ENCODE data around the gene RAB44. TPM values are rescaled to one million over a fixed set of nuclear protein-coding genes. Genes with fewer than 3 reads are reported as not detected.

Gene RAB44
- total and polyA plus RNA-seq, 12 donors = 0.03 to 0.16 TPM; not detected in 10

DNA sequence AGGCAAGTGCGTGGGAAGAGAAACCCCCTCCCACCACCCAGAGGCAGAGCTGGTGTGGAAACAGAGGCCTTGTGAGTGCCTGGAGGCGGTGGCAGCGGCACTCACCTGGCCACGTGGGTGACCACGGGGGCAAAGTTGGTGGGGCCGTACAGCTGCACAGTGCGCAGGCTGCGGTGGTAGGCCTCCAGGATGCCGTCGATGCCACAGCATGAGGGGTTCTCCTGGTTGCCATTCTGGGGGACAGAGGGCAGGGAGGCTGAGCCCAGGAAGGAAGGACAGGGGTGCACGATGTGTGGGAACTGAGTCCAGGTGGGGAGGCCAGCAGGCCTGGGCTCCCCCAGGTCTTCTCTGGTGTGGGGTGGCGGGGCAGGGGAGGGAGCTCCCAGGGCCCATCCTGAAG is 47.7 kb downstream of the RAB44 start:
- intact Hi-C loops (cut with DNase I) = no loop called here
- 89 to 95% (median 93%) methylated on average over 8 to 12 of the region's 12 CpGs for WGBS, 4 donors
- Histone ChIP-seq H3K27me3 (no peaks in the 10 kb centered on the region), H3K4me3 (no peak overlapping the region), H3K36me3 (replicated peaks in 1 of 2) (no peaks in the 10 kb centered on the region), H3K9me3 (replicated peaks in 1 of 3) (no peaks in the 10 kb centered on the region), H3K27ac (no peak overlapping the region), H3K4me1 (replicated peaks in 1 of 2) (no peaks in the 10 kb centered on the region)
- TF ChIP-seq POLR2A (IDR thresholded peaks at IDR 0.05) (no peak), CTCF (IDR thresholded peaks at IDR 0.05) (no peak)
- no peak for DNase-seq

DNA sequence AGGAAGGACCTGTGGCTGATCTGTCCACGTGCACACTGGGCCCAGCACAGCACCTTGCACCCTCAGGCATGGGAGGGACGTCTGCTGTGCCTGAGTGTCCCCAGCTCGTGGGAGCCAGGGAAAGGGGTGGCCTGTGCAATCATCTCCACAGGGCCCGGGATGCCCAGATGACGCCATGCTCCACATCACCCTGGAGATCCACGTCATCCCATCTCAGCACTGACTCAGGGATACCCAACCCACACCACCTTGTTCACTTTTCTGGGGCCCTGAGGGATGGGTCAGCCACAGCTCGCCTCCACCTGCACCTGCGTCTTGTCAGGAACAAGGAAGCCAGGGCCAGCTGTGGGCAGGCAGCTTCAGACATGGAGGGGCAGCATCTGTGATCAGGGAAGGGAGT is 48.2 kb downstream of the RAB44 start:
- Histone ChIP-seq H3K27me3 (no peaks in the 10 kb centered on the region), H3K9me3 (replicated peaks in 1 of 3) (no peaks in the 10 kb centered on the region), H3K27ac (no peak overlapping the region), H3K36me3 (replicated peaks in 1 of 2) (no peaks in the 10 kb centered on the region), H3K4me1 (replicated peaks in 1 of 2) (no peaks in the 10 kb centered on the region), H3K4me3 (no peak overlapping the region)
- no peak for TF ChIP-seq CTCF (IDR thresholded peaks at IDR 0.05)
- TF ChIP-seq POLR2A (IDR thresholded peaks at IDR 0.05) = no peak
- DNase-seq = no peak
- WGBS, 4 donors = 76 to 94% (median 86%) methylated on average over 2 to 8 of the region's 8 CpGs
- intact Hi-C loops (cut with DNase I) = no loop called here

DNA sequence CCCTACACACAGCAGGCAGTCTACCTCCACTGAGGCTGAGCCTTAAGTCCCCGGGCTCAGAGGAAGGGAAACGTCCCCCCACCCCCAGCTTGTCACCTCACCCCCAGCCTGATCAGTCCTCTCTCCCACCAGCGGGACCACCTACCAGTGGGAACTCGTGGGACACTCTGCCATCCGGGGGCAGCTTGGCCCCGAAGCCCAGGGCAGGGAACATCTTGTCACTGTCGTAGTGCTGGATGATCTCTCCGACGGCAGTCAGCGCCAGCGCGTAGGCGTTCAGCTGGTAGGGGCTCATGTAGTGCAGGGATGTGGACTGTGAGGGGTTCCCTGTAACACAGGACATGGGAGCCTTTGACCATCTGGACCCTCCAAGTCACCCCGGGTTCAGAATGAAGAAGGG is 48.6 kb downstream of the RAB44 start:
- intact Hi-C loops (cut with DNase I) = no loop called here
- 82 to 86% (median 83%) methylated on average over 5 to 14 of the region's 14 CpGs for WGBS, 4 donors
- H3K4me3 ChIP-seq = no peak overlapping the region
- no peaks in the 10 kb centered on the region for H3K27me3 ChIP-seq
- no peaks in the 10 kb centered on the region for H3K36me3 ChIP-seq (replicated peaks in 1 of 2)
- H3K4me1 ChIP-seq (replicated peaks in 1 of 2) = no peaks in the 10 kb centered on the region
- no peak overlapping the region for H3K27ac ChIP-seq
- DNase-seq = no peak
- TF ChIP-seq CTCF (IDR thresholded peaks at IDR 0.05) = no peak
- TF ChIP-seq POLR2A (IDR thresholded peaks at IDR 0.05) = no peak
- no peaks in the 10 kb centered on the region for H3K9me3 ChIP-seq (replicated peaks in 1 of 3)

DNA sequence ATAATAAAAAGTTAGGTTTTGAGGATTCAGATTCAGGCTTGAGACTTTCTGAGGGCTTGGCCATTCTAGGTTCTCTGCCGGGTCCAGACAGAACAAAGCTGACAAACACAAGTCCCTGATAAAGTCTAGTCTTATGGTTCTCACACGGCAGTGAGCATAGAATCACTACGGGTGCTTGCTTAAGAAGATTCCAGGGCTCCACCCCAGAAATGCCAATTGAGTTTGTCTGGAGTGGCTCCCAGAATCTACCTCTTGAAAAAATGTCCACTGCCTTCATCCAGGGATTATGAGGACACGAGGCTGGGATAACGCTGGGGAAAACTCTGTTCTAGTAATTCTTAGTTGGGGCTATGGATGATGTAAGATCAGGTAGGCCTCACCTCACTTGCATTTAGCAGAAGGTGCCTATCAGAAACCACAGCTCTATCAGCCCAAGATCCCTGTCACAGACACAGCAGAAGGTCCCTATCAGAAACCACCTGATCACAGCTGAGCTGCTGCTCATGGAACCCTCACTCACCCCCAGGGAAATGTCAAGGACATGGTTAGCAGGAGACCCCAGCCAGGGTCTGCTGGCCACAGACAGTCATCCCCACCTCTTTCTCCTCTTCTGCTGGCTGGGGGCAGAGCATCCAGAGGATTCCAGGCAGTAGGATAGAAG is 52.3 kb downstream of the RAB44 start:
- peaks cover 0 to 13% of the 10 kb centered on the region in 2 donors for H3K4me1 ChIP-seq (replicated peaks in 1 of 2)
- no peaks in the 10 kb centered on the region for H3K9me3 ChIP-seq (replicated peaks in 1 of 3)
- no peak overlapping the region for H3K27ac ChIP-seq
- no peaks in the 10 kb centered on the region for H3K27me3 ChIP-seq
- no peak for DNase-seq
- TF ChIP-seq POLR2A (IDR thresholded peaks at IDR 0.05) (no peak), CTCF (IDR thresholded peaks at IDR 0.05) (no peak)
- intact Hi-C loops (cut with DNase I) = loop anchor here in 1 of 2 donors (10.0 kb wide), 1 partner anchor 135 kb away; no protein-coding TSS in a partner anchor
- H3K4me3 ChIP-seq = no peak overlapping the region
- WGBS, 4 donors = 90 to 97% (median 94%) methylated on average over 5 of the region's 5 CpGs
- no peaks in the 10 kb centered on the region for H3K36me3 ChIP-seq (replicated peaks in 1 of 2)

All from adrenal gland (tissue), 12 donors.